GOT3 (cell line): Measurements from ENCODE around the gene DBH.
"Not testable (repeated sequence)": the region's sequence is repeated elsewhere in the genome, so short reads cannot be mapped to it uniquely, and the experiment has no call there.

Experiments
- DNase-seq: peaks from one replicate; lab custom pipeline; 2025; ENCODE audit warnings: mixed read lengths; lab: John Stamatoyannopoulos, UW

The DBH gene

DNA sequence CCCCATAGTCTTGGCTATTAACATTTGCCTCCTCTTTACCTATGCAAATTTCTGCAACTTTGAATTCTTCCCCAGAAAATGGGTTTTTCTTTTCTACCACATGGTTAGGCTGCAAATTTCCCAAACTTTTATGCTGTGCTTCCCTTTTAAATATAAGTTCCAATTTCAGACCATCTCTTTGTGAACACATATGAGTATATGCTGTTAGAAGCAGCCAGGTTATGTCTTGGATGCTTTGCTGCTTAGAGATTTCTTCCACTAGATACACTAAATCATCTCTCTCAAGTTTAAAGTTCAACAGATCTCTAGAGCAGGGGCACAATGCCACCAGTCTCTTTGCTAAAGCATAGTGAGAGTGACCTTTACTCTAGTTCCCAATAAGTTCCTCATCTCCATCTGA lies 10.2 kb upstream of the DBH start:
- not testable (repeated sequence) for DNase-seq

DNA sequence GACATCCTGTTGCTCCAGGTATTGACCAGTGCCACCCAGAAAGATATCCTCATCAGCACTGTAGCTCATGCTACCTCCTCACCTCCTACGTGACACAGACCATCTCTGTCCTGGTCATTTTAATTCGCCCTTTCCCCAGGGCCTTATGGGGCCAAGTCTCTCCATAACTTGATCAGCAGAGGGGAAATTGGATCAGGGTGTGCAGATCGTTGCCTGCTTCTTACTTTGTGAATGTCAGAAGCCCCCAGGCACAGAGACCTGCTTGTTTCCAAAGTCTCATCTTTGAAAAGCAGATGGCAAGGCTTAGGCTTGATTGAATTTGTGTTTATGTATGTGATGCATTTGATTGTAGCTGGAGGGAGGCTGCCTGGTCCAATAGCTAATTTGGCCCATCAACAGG lies 8.8 kb upstream of the DBH start:
- DNase-seq = no peak

DNA sequence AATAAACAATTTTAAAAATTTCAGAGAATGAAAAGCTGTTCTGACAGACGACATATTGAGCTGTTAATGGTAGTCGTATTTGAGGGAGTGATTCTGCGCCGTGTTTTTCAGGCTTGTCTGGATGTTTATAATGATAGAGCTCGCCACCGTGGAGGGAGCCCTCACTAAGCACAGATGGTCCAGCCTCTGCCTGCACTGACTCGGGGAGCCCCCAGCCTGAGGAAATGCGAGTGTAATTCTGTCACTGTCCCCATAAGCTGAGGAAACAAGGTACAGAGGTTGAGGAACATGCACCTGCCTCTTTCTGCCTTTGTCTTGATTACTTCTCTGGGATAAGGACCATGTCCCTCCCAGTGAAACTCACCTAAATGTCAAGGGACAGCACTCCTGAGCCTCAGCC lies 7.4 kb upstream of the DBH start:
- DNase-seq = no peak

DNA sequence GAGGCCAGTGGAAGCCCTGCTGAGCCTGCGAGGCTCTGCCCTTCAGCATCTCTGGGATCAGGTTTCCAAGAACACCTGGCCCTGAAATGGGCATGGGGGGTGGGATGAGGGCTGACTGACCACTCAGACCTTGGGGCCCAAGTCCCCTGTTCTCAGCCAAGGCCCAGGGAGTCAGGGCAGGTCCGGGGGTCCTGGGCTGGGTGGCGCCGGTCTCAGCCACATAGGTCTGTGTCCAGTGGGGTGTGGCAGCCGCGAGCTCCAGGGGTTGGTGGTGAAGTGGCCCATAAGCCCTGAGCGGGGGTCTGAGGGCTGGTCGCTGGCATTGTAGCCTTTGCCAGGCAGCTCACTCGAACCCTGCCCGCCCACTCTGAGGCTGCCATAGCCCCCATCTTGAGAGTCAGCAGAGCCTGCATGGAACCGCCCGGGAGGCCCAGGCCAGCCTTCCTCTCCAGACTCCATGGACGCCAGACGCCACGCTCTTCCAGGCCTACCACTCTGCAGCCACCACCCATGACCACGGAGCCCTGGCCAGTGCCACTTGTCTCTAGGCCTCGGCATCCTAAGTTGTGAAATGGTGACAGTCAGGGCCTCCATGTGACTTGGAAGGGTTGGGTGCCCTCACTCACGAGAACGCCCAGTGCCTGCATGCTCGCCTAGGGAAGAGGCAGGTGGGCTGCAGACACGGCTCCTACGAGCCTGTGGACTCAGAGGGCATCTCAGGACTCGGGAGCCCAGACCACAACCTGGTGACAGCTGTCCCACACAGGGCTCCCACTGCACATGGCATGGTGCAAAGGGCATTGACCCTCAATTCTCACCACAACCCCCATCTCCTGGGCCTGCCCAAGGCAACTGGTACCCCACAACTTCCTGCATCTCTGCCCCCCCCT lies 6.7 kb upstream of the DBH start:
- DNase-seq = no peak

DNA sequence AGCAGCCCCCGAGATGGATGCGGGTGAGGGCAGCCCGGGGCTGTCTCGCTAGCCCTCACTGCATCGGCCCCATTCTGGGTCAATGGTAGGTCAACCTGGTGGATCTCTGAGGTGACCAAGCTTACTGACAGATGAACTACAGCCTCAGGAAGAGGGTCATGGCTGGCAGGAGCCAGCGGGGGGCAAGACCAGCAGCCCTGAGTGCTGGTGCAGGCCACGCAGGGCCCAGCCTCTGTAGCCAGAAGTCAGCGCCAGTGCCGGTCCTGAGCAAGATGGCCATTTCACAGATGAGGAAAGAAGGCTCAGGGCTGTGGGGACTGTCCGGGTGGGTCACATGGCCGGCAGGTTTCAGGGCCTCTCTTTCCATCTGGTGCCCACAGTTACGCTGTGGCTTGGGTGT lies 5.1 kb upstream of the DBH start:
- no peak for DNase-seq

DNA sequence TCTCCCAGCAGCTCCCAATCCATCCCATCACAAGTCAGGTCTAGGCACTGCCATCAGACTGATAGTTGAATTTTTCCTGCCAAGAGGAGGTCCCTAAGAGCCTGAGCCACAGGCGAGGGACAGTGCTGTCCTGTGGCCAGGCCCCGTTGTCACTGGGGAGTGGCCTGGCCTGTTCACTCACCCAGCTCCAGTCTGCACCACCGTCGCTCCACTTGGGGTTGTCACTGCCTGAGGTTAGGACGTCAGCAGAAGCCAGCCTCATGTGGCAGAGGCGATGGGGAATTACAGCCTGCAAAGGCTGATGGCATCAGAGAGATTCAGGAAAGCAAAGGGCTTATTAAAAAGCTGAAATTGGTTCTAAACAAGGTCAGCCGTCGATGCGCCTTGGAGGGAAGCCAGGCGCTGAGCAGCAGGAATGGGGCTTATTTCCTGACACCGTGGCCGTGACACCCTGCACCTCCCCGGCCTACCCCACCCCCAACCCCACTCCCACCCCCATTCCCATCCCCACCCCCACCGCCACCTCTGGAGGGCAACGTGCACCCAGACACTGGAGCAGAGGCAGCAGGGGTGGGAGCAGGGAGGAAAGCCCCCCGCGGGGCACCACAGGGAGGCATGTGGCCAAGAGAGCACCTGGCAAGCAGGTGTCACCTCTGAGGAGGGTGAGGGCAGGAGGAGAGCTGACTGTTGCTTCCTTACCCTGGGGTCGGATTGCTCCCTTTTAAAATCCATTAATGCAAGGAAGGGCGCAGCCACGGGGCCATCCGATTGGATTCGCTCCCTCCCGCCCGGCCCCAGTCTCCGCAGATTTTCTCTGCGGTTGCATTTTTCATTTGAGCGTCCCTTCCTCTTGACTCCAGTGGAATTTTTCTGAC lies 3.1 kb upstream of the DBH start:
- DNase-seq = no peak

DNA sequence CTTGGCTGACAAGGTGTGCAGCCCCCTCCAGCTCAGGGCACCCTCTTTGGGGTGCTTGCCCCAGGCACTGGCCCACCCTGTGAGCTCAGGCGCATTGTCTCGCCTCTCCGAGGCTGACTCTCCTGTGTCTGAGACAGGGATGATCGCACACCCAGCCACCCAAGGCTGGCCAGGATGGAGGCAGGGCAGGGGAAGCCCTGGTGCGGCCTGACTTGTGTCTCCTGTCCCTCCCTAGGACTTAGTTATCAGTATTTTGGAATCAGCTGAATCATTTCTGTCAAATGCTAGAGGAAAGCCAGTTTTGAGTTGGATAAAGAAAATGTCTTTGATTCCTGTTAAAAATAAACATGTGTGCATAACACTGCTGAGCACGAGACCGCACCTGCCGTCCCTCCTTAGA lies 2.5 kb upstream of the DBH start:
- no peak for DNase-seq

- no peak for DNase-seq
These were observed 2.0 kb upstream of the DBH start for GRCh38 chr9:133634081-133634691.

DNA sequence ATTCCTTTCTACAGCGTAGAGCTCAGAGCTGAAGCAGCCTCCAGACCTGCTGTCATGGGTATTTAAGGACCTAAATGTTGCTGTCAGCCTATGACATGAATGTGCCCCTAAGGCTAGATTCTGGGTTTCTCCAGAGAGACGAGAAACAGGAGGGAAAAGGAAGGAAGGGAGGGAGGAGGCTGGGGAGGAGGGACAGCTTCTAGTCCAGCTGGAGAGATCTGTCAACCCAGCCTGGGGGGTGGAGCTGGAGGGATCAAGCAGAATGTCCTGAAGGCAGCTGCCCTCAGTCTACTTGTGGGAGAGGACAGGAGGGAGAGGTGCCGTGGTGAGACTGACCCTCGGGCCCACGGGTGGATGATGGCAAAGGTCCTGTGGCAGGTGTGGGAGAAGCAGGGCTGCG lies 1.1 kb upstream of the DBH start:
- no peak for DNase-seq

DNA sequence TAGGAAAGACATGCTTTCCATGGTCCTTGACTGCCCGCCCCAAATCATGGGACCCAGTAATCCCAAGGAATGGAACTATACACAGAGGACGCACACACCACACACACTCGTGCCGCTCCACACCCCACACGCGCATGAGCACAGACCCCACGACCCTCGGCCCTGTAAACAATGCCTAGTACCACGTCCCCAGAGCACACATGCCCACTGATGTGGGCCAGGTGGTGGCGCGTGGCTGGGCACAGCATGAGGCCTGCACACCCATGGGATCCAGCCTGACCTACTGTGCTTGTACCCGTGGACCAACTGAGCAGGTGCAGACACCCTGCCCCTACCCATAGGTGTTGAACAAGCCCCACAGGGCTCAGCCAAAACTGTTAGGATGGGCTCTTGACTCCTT lies 739 bp downstream of the DBH start:
- DNase-seq = no peak

- no peak for DNase-seq
These were observed 1.4 kb downstream of the DBH start for GRCh38 chr9:133637451-133638055.

DNA sequence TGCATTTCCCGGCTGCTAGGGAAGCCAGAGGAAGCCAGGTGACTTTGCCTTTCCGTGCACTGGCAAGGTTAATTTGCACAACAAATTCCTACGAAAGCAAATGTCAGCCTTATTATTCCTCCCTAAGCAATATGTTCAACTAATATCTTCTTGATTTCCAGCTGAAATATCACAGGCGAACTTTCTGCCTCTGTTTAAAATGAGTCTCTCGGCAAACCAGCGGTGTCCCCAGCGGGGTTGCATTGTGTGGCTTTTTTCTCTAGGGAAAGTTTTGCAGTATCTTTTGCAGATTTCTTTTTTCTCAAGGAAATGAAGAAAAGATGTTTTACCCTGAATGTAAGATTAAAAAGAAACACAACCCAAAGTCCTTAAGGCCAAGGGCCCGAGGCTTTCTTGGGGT lies 1.9 kb downstream of the DBH start:
- no peak for DNase-seq

DNA sequence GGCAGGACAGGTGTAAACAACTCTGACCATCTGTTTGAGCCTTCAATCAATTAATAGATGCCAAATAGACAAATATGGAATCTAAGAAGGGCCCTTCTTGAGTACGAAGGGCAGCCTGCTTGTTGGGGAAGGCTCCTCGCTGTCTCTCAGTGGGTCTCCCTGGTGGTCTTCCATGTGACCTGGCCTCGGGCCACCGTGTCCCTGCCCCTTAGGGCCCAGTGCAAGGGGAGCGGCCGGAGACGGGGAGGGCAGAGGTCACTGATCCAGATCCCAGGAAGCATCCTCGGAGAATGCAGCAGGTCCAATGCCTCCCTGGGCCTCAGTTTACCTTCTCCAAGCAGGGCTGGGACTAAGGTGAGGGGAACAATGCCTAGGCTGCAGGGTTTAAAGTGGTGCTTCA lies 2.5 kb downstream of the DBH start:
- DNase-seq = no peak

DNA sequence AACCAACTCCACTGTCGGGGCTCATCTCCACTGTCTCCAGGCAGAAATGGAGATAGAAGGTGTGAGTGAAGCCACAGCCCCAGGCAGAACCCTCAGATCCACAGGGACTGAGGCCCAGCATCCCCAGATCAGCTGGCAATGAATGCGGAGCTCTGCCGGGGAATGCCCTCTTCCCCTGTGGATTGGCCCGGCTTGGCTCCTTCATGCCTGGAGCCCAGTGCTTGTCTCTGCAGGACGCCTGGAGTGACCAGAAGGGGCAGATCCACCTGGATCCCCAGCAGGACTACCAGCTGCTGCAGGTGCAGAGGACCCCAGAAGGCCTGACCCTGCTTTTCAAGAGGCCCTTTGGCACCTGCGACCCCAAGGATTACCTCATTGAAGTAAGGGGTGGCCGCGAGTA lies 3.5 kb downstream of the DBH start:
- DNase-seq = no peak

- DNase-seq = no peak
These were observed 4.0 kb downstream of the DBH start for GRCh38 chr9:133640160-133640559.

DNA sequence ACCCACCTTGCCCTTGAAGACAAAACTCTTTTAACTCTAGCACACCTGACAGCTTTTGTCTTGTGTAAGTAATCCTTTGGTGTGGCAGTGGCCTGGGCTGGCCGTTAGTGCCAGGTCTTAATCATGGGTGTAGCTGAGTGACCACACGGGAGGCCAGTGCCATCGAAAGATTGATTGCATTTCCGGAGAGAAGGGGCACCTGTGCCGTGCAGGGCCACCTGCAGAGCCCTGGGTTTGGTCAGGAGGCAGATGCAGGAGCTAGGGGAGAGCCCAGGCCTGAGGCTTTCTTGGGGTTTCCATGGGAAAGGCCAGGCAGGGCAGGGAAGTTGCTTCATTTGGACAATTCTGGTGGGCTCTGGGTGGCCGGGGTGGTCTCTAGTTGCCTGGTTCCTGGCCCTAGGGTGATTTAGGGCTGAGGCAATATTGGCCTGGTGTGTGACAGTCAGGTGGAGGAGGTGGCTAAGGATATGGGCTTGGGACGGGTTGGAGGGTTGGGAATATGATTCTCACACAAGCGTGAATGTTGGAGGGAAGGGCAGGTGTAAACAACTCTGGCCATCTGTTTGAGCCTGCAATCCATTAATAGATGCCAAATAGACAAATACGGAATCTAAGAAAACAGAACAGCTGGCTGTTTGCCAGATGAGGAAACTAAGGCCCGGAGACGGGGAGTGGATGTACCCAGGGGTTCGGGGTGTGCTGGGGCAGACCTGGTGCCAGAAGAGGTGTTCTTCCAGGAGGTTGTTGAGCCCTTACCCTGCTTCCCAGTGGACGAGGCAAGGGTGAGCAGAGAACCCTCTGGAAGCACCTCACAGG lies 4.6 kb downstream of the DBH start:
- no peak for DNase-seq

GRCh38 chr9:133641396-133641655 lies 5.2 kb downstream of the DBH start:
- no peak for DNase-seq

- DNase-seq = no peak
These were observed 5.9 kb downstream of the DBH start for GRCh38 chr9:133641861-133642595.

- DNase-seq = no peak
These were observed 6.7 kb downstream of the DBH start for GRCh38 chr9:133642708-133643361.

DNA sequence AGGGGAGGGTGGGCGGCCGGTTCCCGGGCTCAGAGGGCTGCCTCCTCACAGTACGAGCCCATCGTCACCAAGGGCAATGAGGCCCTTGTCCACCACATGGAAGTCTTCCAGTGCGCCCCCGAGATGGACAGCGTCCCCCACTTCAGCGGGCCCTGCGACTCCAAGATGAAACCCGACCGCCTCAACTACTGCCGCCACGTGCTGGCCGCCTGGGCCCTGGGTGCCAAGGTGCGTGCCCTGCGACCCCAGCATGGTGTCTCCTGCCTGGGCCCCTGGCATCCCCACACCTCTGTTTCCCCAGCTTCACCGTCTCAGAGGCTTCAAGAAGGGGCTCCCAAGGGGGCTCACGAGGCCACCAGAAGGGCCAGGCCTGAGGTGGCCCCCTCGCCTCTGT lies 7.2 kb downstream of the DBH start:
- no peak for DNase-seq
